ENCODE results near the gene BSCL2. TPM values are rescaled to one million over a fixed set of nuclear protein-coding genes. Genes with fewer than 3 reads are reported as not detected.
A peak's percentile ranks its signal among the peaks of the same experiment; 100 is the strongest.

BSCL2 gene
- total and polyA plus RNA-seq, 2 experiments from 2014 or later = 70.3 to 79.2 TPM

DNA sequence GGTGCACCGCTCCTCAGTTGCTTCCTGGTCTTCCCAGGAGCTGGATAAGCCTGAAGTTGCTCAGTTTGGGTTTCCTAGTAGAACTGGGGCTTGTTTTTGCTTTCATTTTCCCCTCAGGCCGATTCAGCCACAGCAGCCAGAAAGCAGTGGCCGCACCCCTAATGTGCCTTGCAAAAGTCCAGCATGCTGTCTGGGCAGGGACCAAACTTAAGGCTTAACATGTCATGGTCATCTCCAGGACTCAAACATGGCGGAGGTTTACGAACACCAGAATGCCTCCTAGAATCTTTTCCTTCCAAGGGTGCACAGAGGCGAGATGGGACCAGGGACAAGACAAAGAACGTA lies 2.7 kb upstream of the BSCL2 start:
- DNase-seq (ENCODE audit: low read depth in 1 of 2, low spot score in 1 of 2) = peak in 1 of 2 donors; percentile 48
- Histone ChIP-seq H3K27me3 (no peaks in the 10 kb centered on the region), H3K9me3 (ENCODE audit: low read depth) (no peaks in the 10 kb centered on the region), H3K27ac (peak overlapping the region; percentile 99), H3K4me3 (peak overlapping the region; percentile 32), H3K4me1 (ENCODE audit: low read depth) (peaks cover 25% of the 10 kb centered on the region), H3K36me3 (peaks cover 32% of the 10 kb centered on the region)
- TF ChIP-seq CTCF (IDR thresholded peaks at IDR 0.05; ENCODE audit: low read depth, low read length) = no peak

DNA sequence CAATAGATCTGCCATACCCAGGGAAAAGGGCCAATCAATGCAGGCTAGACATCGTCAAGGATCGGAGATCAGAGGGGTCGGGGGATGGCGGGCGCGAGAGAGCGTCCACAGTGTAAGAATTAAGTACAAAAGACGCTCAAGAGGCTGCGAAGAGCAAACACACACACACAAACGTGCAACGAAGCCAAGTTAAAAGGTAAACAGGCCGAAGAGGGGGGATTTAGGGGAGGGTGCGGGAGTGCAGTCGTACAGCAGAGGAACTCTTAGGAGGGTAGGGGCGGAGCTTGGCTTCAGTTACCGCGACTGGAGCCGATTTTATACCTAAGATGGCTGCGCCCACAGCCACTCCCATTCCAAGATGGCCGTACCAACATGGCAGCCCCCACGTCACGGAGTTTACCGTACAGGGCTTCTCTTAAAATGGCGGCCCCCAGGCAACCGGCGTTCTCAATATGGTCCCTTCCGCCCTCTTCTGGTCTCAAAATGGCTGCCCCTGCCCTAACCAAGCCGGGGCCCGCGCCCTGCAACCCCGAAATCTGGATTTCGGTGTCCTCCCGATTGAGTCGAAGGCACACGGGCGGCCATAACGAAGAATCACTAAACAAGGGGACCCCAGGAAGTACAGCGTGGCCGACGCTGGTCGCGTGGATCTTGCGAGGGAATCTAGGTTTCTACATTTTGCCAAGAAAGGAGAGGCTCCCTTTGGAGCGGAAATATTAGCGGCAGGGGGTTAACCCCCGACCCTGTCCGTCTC lies 2.2 kb upstream of the BSCL2 start:
- H3K27me3 ChIP-seq = no peaks in the 10 kb centered on the region
- peak; percentile 99 for DNase-seq (ENCODE audit: low read depth in 1 of 2, low spot score in 1 of 2)
- peaks cover 25% of the 10 kb centered on the region for H3K4me1 ChIP-seq (ENCODE audit: low read depth)
- TF ChIP-seq CTCF (IDR thresholded peaks at IDR 0.05; ENCODE audit: low read depth, low read length) = no peak
- peak overlapping the region; percentile 99 for H3K27ac ChIP-seq
- peaks cover 27% of the 10 kb centered on the region for H3K36me3 ChIP-seq
- no peaks in the 10 kb centered on the region for H3K9me3 ChIP-seq (ENCODE audit: low read depth)
- H3K4me3 ChIP-seq = peak overlapping the region; percentile 32

- H3K4me3 ChIP-seq = peak overlapping the region; percentile 32
- H3K27me3 ChIP-seq = no peaks in the 10 kb centered on the region
- H3K27ac ChIP-seq = peak overlapping the region; percentile 99
- no peaks in the 10 kb centered on the region for H3K9me3 ChIP-seq (ENCODE audit: low read depth)
- peaks cover 25% of the 10 kb centered on the region for H3K4me1 ChIP-seq (ENCODE audit: low read depth)
- no peak for DNase-seq (ENCODE audit: low read depth in 1 of 2, low spot score in 1 of 2)
- TF ChIP-seq CTCF (IDR thresholded peaks at IDR 0.05; ENCODE audit: low read depth, low read length) = no peak
- H3K36me3 ChIP-seq = peaks cover 20% of the 10 kb centered on the region
Observed at GRCh38 chr11:62708793-62709192, 1.6 kb upstream of the BSCL2 start.

GRCh38 chr11:62708392-62708791 lies 1.2 kb upstream of the BSCL2 start:
- TF ChIP-seq CTCF (IDR thresholded peaks at IDR 0.05; ENCODE audit: low read depth, low read length) = no peak
- H3K36me3 ChIP-seq = peaks cover 19% of the 10 kb centered on the region
- H3K9me3 ChIP-seq (ENCODE audit: low read depth) = no peaks in the 10 kb centered on the region
- DNase-seq (ENCODE audit: low read depth in 1 of 2, low spot score in 1 of 2) = no peak
- H3K4me1 ChIP-seq (ENCODE audit: low read depth) = peaks cover 25% of the 10 kb centered on the region
- peak overlapping the region; percentile 99 for H3K27ac ChIP-seq
- peak overlapping the region; percentile 32 for H3K4me3 ChIP-seq
- H3K27me3 ChIP-seq = no peaks in the 10 kb centered on the region

DNA sequence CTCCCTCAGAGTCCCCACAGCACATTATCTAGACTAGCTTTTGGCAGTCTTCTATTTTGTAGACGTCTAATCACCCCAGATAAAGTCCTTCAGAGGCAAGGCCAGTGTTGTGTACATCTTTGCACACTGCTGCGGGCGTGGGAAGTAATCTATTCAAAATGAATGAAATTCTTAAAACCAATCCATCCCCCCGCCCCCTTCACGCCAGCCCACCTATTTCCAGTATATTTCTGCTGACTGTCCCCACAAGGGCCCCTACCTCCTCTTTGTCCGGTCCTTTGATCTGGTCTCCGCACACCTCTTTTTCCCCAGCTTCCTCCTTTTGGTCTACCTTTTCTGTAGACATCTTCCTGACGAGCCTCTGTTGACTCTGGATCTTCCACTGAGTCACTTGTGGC lies 375 bp downstream of the BSCL2 start:
- Histone ChIP-seq H3K27me3 (no peaks in the 10 kb centered on the region), H3K4me3 (peak overlapping the region; percentile 41), H3K36me3 (peaks cover 5% of the 10 kb centered on the region), H3K9me3 (ENCODE audit: low read depth) (no peaks in the 10 kb centered on the region), H3K4me1 (ENCODE audit: low read depth) (peaks cover 25% of the 10 kb centered on the region), H3K27ac (peak overlapping the region; percentile 77)
- no peak for TF ChIP-seq CTCF (IDR thresholded peaks at IDR 0.05; ENCODE audit: low read depth, low read length)
- no peak for DNase-seq (ENCODE audit: low read depth in 1 of 2, low spot score in 1 of 2)
